Stimulated activated CD4-positive, alpha-beta T cell treated with anti-CD3 and anti-CD28 coated beads, Interleukin-1b, Interleukin-23, amount 100 ng/mL, for 1 hour (primary cell): ENCODE results near the gene TOM1L1.

Experiments used
- DNase-seq, 2 donors: peaks; one replicate each; pipeline ENCODE4 v3.0.0-alpha.2; 2020; ENCODE audit warnings: low read depth in 2 of 2

The TOM1L1 gene

GRCh38 chr17:54898576-54898975 is 2.1 kb upstream of the TOM1L1 start:
- DNase-seq: no peak

- no peak for DNase-seq
Observed at GRCh38 chr17:54899201-54899600, 1.5 kb upstream of the TOM1L1 start.

GRCh38 chr17:54899721-54900456 is 763 bp upstream of the TOM1L1 start:
- DNase-seq: no peak

- no peak for DNase-seq
Observed at GRCh38 chr17:54901230-54901822, 674 bp downstream of the TOM1L1 start.

GRCh38 chr17:54902017-54902416 is 1.4 kb downstream of the TOM1L1 start:
- DNase-seq: no peak

- no peak for DNase-seq
Observed at GRCh38 chr17:54902611-54903010, 2.0 kb downstream of the TOM1L1 start.

GRCh38 chr17:54903375-54903774 is 2.7 kb downstream of the TOM1L1 start:
- DNase-seq: no peak

GRCh38 chr17:54906683-54907082 is 6.0 kb downstream of the TOM1L1 start:
- DNase-seq: no peak

GRCh38 chr17:54907376-54907775 is 6.7 kb downstream of the TOM1L1 start:
- DNase-seq: no peak

- no peak for DNase-seq
Observed at GRCh38 chr17:54909766-54910165, 9.1 kb downstream of the TOM1L1 start.

- no peak for DNase-seq
Observed at GRCh38 chr17:54916721-54917120, 16.1 kb downstream of the TOM1L1 start.

- DNase-seq: no peak
Observed at GRCh38 chr17:54919425-54919824, 18.8 kb downstream of the TOM1L1 start.

GRCh38 chr17:54920819-54921218 is 20.2 kb downstream of the TOM1L1 start:
- no peak for DNase-seq

GRCh38 chr17:54924405-54924804 is 23.8 kb downstream of the TOM1L1 start:
- DNase-seq: no peak

- DNase-seq: no peak
Observed at GRCh38 chr17:54927525-54927924, 26.9 kb downstream of the TOM1L1 start.

- DNase-seq: no peak
Observed at GRCh38 chr17:54932711-54933110, 32.1 kb downstream of the TOM1L1 start.

GRCh38 chr17:54933921-54934320 is 33.3 kb downstream of the TOM1L1 start:
- no peak for DNase-seq

GRCh38 chr17:54935471-54935870 is 34.8 kb downstream of the TOM1L1 start:
- DNase-seq: no peak

- no peak for DNase-seq
Observed at GRCh38 chr17:54937018-54937417, 36.4 kb downstream of the TOM1L1 start.

- no peak for DNase-seq
Observed at GRCh38 chr17:54937426-54937825, 36.8 kb downstream of the TOM1L1 start.

- no peak for DNase-seq
Observed at GRCh38 chr17:54941285-54941684, 40.6 kb downstream of the TOM1L1 start.

- DNase-seq: no peak
Observed at GRCh38 chr17:54944796-54945195, 44.1 kb downstream of the TOM1L1 start.

- no peak for DNase-seq
Observed at GRCh38 chr17:54945231-54945630, 44.6 kb downstream of the TOM1L1 start.

GRCh38 chr17:54945671-54946070 is 45.0 kb downstream of the TOM1L1 start:
- DNase-seq: no peak
